Measurements from ENCODE around the gene DPY19L2.
A peak's percentile ranks its signal among the peaks of the same experiment; 100 is the strongest.
"Not testable (repeated sequence)": the region's sequence is repeated elsewhere in the genome, so short reads cannot be mapped to it uniquely, and the experiment has no call there.

The DPY19L2 gene

DNA sequence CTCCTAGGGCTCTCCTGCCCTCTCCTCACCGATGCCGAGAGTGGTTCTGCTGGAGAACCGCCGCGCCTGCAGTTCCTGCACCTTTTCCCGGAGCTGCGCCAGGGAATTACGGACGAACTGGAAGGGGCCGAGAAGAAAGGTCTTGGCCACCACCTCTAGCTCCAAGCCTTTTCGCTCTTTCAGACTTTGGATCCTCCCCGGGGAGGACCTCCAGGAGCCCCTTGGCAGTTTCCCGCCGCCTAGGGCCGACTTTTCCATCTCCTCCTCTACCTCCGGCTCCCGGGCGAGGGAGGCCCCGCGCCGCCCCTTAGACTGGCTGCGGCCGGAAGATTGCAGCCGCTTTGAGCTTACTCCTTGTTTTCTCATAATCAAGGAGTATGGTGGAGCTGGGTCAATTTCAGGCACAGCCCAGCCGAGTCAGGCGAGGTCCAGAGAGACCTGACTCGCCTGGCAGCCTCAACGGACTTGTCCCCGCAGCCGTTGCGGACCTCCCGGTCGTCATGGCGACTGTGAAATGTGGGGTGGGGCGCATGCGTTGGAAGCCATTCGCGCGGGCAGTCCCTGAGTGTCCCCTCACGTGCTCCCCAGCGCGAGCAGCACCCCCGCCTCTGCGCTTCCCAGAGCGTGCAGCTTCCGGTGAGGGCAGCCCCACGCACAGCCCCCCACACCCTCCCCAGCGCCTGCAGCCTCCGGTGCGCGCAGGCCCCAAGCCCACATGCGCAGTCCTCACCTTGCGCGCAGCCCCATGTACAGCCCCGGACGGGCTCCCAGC lies at the start of gene DPY19L2:
Gene DPY19L2 (minus strand): TSS at position 466 of the 772 bp plus-strand sequence. CDS start 100 bp downstream, at position 366.
- DNase-seq: peak; percentile 10

DNA sequence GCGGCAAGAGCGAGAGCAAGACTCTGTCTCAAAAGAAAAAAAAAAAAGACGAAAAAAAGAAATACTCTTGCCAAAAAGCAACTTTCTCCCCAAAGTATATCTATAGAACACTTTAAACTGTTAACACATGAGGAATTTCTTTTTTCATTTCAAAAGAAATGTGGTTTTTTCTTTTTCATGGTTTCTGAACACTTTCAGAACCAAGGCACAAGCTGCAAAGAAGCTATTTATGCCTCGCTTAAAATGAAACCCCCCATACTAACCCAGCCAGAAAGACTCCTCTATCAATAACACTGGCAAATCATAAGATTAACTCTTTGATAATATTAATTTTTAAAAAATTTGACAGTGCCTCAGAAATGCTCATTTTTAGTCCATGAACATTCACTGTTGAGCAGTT lies 48.6 kb upstream of the DPY19L2 start:
- DNase-seq: not testable (repeated sequence)

DNA sequence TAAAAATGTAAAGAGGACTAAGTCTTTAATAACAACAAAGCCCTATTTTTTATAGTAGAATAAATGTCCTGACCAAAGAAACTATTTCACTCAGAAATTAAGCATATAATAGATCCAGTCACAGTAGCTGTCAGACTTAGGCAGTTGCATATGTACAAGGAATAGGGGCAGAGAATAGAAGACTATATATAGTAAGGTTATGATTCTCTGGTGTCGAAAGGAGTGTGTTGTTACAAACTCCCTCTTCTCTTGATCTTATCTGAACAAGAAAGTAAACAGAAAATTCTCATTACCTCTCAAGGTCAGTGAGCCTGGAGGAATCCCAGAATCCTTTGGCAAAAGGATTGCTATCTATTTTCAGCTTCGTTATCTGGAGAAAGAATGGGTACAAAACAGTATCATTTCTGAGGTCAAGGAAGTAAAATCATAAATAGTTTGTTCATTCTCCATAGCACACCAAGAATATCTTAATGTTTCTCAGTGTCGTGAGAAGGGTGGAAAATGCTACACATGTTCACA lies 46.9 kb upstream of the DPY19L2 start:
- not testable (repeated sequence) for DNase-seq

DNA sequence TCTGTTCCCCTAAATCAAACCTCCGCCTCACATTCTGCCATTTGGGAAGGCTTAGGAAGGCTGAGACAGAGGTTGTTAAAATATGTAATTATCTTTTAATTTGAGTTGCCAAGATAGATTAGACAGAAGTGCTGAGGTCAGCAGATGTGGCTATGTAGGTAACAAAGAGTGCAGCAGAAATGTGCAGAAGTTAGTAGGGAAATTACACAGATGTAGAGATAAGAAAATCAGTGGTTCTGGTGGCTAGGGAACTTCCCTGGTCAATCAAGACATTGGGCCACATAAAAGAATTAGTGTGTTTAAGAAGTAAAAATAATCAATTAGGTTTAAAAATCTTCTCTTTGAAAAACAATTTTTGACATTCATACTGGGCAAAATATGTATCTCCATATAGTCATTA lies 46.1 kb upstream of the DPY19L2 start:
- DNase-seq: not testable (repeated sequence)

DNA sequence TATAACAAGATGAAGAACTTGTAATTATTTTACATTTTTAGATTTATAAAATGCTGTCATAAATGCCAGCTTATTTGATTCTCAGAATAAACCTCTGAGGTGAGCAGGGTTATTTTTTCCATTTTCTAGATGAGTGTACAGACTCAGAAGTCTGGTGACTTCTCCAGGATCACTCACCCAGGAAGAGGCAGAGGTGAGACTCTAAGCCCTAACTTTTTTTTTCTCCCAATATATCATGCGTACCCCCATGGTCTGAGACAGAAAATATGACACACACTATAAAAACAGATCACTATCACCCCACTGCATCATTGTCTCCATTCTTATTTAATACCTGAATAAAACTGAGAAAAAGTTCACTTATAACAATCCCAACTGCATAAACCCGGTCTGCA lies 45.4 kb upstream of the DPY19L2 start:
- not testable (repeated sequence) for DNase-seq

DNA sequence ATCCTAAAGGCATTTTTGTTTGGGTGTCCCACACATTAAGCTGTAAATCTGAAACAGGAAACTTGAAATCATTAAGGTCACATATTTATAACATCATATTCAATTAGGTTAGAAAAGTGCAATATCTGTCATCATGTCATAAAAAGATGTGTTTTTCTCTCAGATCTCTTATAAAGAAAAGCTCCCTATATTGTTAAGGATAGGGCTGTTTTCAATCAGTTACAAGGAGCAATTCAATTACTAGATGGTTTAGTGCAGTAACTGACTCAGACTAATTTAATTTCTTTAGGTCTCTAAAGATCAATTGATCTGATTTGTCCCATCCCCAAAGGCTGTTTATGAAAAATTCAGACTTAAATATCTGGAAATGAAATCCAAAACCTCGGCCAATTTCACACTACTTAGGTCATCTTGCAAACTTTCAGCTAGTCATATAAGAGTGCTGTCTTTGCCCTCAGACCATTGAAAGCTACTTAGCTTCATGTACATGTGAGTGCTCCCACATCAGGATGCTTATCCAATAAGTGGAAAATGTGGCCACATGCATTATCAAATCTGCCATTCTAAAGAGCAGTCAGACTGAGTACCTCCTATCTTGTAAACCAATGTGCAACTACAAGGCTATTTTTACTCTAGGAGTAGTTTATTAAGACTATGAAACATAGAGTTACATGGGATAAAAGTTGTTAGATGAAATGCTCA lies 44.8 kb upstream of the DPY19L2 start:
- not testable (repeated sequence) for DNase-seq

DNA sequence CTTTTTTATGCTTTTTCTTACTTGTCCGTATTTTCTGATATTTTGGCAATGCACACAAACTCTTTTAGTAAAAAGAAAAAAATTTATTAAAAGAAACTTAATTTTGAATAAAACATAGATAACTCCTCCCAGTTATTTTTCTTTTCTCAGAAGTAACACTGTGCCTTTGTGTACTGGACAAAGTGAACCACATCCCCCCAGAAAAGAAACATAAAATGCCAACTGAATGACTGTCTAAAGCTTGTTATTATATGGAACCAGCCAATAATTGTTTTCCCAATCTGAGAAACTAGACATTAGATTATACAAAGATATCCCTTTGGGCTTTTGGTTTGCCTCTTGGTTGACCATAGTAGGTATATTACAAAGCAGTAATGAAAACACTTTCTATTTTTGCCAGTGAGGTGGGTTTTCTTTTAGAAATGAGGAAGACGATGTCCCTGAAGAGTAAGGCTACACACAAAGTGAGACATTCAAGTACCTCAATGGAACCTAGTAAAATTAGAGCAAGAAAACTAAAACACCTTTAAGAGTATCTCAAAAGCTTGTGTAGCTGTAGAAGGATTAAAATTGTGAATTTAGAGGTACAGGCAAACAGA lies 44.2 kb upstream of the DPY19L2 start:
- DNase-seq: not testable (repeated sequence)

DNA sequence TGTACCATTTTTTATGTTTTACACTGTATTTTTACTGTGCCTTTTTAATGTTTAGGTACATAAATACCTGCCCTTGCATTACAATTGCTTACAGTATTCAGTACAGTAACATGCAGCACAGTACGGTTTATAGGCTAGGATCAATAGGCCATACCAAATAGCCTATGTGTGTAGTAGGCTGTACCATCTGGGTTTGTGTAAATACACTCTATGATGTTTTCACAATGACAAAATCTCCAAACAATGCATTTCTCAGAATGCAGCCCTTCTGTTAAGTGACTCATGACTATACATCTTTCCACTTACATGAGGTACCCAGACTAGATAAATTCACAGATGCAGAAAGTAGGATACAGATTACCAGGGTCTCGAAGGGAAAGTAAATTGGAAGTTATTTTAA lies 43.0 kb upstream of the DPY19L2 start:
- DNase-seq: not testable (repeated sequence)

DNA sequence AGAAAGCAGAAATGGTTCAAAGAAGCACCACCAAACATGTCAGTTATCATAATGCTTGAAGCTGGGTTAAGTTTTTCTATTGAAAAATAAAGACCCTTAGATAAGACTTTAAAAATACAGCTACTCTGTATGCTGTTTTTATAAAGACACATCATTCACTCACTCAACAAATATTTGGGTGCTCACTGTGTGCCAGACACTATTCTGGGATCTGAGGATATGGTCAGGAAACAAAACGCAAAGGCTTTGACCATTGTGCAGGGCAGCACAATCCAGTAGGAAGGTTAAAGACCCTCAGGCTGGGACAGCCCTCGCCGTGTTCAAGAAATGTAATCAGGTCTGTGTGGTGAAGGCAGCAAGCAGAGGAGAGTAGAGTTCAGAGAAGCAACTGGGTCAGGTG lies 38.0 kb upstream of the DPY19L2 start:
- no peak for DNase-seq

DNA sequence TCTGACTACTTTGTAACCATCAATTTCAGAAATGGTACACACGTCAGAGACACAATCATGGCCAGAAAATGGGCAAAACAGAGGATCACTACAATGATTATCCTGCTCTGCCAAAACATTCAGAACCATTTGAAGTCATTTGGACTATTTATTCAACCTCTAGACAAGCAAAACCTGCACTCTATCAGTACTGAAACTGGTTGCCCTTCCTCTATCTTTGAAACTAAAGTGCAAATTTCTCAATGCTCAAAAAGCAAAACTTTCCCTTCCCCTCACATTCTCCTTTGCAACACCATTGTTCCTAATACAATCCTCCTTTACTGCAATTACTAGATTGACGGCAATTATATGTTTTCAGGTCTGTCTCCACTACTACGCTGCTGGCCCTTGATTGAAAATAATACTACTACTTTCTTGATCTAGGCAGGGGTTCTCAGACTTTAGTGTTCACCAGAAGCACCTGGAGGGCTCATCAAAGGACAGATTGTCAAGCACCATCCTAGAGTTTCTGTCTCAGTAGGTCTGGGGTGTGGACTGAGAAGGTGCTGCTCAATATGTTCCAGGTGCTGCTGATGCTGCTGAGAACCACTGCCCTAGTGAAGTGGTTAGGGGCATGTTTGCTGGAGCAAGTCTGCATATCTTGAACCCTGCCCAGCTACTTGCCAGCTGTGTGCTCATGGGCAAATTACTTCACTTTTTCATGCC lies 31.5 kb upstream of the DPY19L2 start:
- DNase-seq: not testable (repeated sequence)

DNA sequence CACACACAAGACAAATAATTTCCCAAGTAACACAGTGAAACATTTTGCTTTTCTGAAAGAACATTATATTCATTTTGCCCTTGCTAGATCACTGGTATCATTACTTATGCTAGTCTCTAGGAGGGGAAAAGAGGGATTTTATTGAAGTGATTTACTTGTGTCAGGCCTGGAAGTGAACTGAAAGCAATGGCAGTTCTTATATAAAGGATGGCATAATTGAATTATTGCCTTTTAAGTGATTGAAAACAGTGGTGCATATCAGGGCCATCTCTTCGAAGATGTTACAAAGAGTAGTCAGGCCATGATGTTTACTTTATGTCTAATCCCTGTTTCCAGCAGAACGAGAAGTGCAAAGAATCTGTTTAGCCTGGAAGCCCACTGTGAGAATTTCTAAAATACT lies 30.7 kb upstream of the DPY19L2 start:
- not testable (repeated sequence) for DNase-seq

DNA sequence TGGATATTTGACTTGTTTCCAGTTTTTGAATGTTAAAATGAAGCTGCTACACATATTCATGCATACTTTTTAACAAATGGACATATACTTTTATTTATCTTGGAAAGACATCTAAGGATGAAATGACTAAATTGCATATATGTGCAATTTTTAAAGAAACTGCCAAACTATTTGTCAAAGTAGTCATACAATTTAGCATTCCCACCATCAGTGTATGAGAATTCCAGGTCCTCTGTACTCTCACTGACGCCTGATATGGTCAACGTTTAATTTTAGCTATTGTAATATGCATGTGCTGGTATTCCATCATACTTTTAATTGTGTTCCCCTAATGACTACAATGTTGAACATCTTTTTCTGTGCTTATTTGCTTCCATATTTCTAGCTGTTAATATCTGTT lies 22.5 kb upstream of the DPY19L2 start:
- not testable (repeated sequence) for DNase-seq

DNA sequence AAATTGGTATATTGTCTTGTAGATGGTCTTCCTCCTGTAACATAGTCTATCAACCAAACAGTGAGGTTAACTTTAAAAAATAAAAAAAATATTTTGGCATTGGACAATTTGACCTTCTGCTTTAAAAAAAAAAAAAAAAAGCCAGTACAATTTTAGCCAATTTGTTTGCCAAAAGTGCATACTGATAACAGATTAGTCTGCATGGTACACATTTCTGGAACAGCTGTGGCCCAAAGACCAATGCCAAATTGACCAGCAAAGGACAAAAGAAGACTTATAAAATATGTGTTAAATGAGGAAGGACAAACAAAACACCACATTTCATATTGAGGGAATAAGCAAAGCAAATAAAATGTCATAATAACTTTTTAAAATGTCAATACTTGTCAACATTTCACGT lies 20.8 kb upstream of the DPY19L2 start:
- DNase-seq: not testable (repeated sequence)

DNA sequence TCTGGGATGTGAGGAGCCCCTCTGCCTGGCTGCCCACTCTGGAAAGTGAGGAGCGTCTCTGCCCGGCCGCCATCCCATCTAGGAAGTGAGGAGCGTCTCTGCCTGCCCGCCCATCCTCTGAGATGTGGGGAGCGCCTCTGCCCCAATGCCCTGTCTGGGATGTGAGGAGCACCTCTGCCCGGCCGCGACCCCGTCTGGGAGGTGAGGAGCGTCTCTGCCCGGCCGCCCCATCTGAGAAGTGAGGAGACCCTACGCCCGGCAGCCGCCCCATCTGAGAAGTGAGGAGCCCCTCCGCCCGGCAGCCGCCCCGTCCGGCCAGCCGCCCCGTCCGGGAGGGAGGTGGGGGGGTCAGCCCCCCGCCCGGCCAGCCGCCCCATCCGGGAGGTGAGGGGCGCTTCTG lies 18.3 kb upstream of the DPY19L2 start:
- not testable (repeated sequence) for DNase-seq

DNA sequence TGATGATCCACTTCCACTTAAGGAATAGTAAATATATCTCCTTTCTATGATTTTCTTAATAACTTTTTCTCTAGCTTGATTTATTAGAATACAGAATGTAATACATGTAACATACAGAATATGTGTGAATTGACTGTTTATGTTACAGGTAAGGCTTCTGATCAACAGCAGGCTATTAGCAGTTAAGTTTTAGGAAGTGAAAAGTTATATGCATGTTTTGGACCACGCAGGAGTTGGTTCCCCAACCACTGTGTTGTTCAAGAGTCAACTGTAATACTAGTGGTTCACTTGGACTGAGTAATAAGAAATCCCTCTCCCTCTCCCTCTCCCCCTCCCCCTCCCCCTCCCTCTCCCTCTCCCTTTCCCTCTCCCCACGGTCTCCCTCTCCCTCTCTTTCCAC lies 17.5 kb upstream of the DPY19L2 start:
- DNase-seq: not testable (repeated sequence)

DNA sequence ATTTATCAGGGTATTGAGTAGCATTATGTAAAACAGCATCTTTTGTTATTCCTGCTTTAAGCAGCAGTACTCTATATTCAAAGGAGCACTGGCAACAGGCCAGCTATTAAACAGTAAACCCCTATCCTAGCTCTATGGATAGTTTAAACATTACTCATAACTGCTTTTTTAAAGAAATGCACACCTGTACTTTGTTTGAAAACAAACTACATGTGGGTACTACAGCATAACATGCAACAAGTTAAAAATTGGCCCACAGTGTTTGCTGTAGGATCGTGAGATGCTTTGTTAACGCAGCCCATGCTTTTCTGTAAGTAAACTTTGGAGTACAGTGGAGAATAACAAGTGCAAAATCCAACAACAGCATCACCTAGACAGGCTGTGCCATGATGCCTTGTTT lies 14.3 kb upstream of the DPY19L2 start:
- not testable (repeated sequence) for DNase-seq

DNA sequence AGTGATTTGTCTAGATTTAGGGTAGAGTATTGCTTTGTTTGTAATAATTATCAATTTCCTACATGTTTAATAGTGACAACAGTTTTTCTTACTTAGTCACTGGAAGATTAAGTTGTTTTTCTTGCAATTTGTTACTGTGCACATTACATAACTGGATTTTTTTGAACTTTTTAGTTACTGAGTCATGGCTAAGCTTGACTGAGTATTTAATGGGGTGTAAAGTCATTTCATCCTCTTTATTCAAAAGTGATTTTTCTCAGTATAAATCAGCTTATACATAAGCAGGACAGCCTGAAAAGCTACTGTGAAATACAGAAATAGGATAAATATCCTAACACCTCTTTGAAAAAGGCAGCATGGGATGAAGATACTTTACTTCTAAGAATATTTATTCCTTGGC lies 12.5 kb upstream of the DPY19L2 start:
- DNase-seq: not testable (repeated sequence)

DNA sequence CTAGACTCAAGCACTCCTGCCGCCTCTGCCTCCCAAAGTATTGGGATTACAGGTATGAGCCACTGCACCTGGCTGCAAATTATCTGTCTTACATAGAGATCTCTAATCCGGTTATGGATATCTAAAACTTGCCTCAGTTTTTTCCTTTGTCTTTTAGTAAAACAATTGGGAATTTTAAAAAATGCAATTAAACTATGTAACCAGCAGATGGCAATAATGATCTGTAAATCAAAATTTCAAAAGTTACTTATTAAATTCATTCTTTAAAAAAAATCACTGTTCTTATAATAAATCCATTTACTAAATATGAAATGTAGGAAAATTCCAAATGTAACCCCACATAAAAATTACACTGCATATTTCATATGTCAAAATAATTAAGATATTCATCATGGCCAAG lies 4.3 kb upstream of the DPY19L2 start:
- DNase-seq: not testable (repeated sequence)

DNA sequence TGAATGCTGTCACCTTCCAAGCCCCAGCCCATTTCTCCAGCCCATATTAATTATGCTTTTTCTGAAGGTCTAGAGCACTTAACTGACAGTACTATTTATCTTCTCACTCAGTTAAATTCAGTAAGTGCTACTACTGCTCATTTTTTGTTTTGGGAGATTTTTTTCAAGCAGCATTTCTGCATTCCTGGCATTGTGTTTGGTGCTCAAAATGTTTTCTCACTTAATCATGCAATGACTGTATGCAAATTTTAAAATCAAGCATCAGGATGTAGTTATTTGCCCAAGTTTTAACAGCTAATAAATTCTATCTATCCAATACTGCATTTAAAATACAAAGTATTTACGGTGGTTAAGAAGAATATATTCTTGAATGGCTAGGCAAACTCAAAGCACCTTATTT lies 1.6 kb upstream of the DPY19L2 start:
- DNase-seq: not testable (repeated sequence)

DNA sequence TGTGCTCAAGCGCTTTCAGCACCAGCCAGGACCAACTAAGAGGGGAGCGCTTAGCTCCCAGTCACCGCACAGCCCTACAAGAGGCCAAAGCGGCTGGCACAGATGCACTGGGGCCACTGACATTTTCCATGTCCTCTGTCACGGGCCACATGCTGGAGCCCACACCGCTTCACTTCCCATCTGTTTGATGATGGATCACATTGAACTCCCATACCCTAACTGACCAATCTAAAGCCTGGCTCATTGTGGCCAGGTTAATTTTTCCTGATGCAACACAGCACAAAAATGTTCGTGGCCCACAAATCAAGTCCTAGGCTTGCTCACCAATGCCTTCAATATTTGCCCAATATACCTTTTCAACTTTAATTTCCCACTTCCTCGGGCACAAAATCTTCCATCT lies 1.1 kb upstream of the DPY19L2 start:
- DNase-seq: not testable (repeated sequence)

DNA sequence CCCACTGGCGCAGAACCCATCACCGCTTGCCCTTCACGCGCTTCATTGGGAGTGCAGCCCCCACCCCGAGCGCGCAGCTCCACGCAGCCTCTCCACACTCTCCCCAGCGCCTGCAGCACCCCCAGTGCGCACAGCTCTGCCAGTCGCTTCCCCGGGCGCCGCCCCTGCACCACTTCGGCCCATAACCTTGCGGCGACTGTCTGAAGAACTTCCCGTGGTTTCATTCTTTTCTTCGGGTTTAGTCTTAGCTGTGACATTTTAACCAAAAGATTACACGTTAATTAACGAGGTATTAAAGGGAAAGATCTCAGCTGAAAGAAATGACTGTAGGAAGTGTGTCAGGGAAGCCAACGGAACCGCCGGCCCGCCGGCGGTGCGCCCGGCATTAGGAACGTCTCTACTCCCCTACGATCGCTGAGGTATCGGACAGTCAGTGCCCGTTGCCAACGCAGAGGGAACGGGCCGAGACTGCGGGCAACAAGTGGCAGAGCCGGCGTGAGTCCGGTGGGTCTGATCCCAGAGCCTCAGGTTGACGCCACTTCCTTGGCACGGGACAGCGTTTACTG lies 590 bp upstream of the DPY19L2 start:
- peak; percentile 6 for DNase-seq

DNA sequence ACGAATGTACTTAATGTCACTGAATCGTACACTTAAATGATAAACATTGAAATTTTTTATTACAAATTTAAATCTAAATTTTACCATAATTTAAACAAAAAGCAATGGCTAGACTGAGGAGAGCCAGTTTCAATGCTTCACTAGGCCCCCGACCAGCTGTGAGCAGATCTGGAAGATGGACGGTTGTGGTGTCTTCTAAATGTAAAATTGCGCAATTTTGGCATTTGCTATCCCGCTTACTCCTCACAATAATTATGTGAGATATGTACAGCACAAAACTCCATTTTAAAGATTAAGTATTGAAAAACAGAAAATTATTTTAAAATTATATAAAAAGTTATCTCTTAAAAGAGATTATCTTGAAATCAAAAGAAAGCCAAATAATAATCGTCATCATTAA lies 5.3 kb downstream of the DPY19L2 start:
- not testable (repeated sequence) for DNase-seq

DNA sequence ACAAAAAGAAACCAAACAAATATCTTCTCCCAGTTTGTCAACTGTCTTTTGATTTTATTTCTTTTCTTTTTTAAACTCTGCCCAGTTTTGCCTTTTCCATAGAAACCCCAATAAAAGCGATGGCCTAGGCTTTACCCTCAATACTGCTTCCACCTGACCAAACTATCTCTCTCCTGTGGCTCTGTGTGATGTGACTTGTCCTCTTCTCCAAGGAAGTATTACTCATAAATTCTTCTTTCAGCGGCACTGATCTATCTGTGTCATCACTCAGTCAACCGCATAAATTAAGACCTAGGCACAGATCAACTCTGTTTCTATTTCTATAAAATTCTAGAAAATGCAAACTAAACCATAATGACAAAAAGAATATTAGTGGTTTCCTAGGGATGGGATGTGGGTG lies 9.8 kb downstream of the DPY19L2 start:
- DNase-seq: not testable (repeated sequence)

Measured in inflammatory macrophage treated with lipopolysaccharide for 4 hours (primary cell).